Measurements from ENCODE around the gene ANP32E.

GRCh38 chr1:150227228-150227627 lies 8.7 kb downstream of the ANP32E start:
- TF ChIP-seq CTCF (IDR thresholded peaks at IDR 0.05; ENCODE audit: insufficient read depth, low read length, poor library complexity, severe bottlenecking) (no peak), EZH2phosphoT487 (conservative IDR thresholded peaks at IDR 0.05; ENCODE audit: low read length) (no peak)
